HG02852 (cell line): ENCODE results near the gene PLXNA1.

ENCODE experiments used
- ATAC-seq: cut with Tn5 transposase; IDR thresholded peaks from one replicate; pipeline ENCODE4 v1.9.1; 2021; ENCODE audit warnings: mild to moderate bottlenecking, moderate library complexity; ENCODE audit not compliant: unreplicated experiment

Gene PLXNA1

GRCh38 chr3:126982471-126983175, at the start of gene PLXNA1:
Gene PLXNA1, plus strand, starts transcription at chr3:126983115. Its CDS starts 5,479 bp downstream, at chr3:126988594.
- peak; percentile 70 for ATAC-seq

- ATAC-seq: no peak
These were observed 48.8 kb upstream of the PLXNA1 start for GRCh38 chr3:126934031-126934531.

GRCh38 chr3:126934991-126935390, 47.9 kb upstream of the PLXNA1 start:
- no peak for ATAC-seq

- ATAC-seq: no peak
These were observed 47.0 kb upstream of the PLXNA1 start for GRCh38 chr3:126935756-126936509.

GRCh38 chr3:126936853-126937425, 46.0 kb upstream of the PLXNA1 start:
- ATAC-seq: no peak

- ATAC-seq: no peak
These were observed 45.4 kb upstream of the PLXNA1 start for GRCh38 chr3:126937533-126937932.

GRCh38 chr3:126937973-126938372, 44.9 kb upstream of the PLXNA1 start:
- no peak for ATAC-seq

GRCh38 chr3:126938520-126939337, 44.2 kb upstream of the PLXNA1 start:
- no peak for ATAC-seq

- no peak for ATAC-seq
These were observed 43.6 kb upstream of the PLXNA1 start for GRCh38 chr3:126939338-126939718.

- ATAC-seq: no peak
These were observed 43.2 kb upstream of the PLXNA1 start for GRCh38 chr3:126939733-126940132.

GRCh38 chr3:126941721-126942270, 41.1 kb upstream of the PLXNA1 start:
- ATAC-seq: no peak

- ATAC-seq: no peak
These were observed 38.6 kb upstream of the PLXNA1 start for GRCh38 chr3:126944089-126944965.

- no peak for ATAC-seq
These were observed 37.7 kb upstream of the PLXNA1 start for GRCh38 chr3:126945171-126945721.

GRCh38 chr3:126945891-126946290, 37.0 kb upstream of the PLXNA1 start:
- no peak for ATAC-seq

GRCh38 chr3:126946405-126946804, 36.5 kb upstream of the PLXNA1 start:
- ATAC-seq: no peak

GRCh38 chr3:126947429-126947828, 35.5 kb upstream of the PLXNA1 start:
- no peak for ATAC-seq

GRCh38 chr3:126948980-126949535, 33.9 kb upstream of the PLXNA1 start:
- no peak for ATAC-seq

GRCh38 chr3:126951561-126951960, 31.4 kb upstream of the PLXNA1 start:
- no peak for ATAC-seq
